Suprapubic skin (tissue), 3 donors: Measurements from ENCODE around the gene RBM7.

ENCODE experiments used
- CTCF ChIP-seq, 2 donors: fragments of 200-600 bp in 1 of 2; fragments of 450-650 bp in 1 of 2; sonication (generic) in 1 of 2; IDR thresholded peaks; one replicate each; pipeline ENCODE4 v1.5.1; 2016 to 2019; ENCODE audit warnings: antibody characterized with exemption in 2 of 2, mild to moderate bottlenecking in 1 of 2, moderate library complexity in 1 of 2
- EP300 ChIP-seq: sonication (generic); formaldehyde crosslinking; IDR thresholded peaks from one replicate; pipeline ENCODE4 v1.6.1; 2017; ENCODE audit warnings: antibody characterized with exemption

GRCh38 chr11:114400915-114401223, 403 bp downstream of the RBM7 start:
- TF ChIP-seq EP300 (no peak), CTCF (IDR thresholded peaks at IDR 0.05) (no peak)
